H1 (cell line): ENCODE data around the gene ASAH2B. TPM values are rescaled to one million over a fixed set of nuclear protein-coding genes. Genes with fewer than 3 reads are reported as not detected.

Experiments
- CTCF ChIA-PET: fragments of 300-600 bp; sonication (Branson Sonifier 250); formaldehyde crosslinking; loops from one replicate; lab custom pipeline; 2021; ENCODE audit not compliant: partially characterized antibody; lab: Charles Lee
- POLR2A ChIA-PET: fragments of 300-600 bp; sonication (Branson Sonifier 250); formaldehyde crosslinking; loops from one replicate; lab custom pipeline; 2021; ENCODE audit warnings: inconsistent platforms; ENCODE audit not compliant: partially characterized antibody; lab: Charles Lee
- DNase-seq, 2 experiments: peaks; one replicate each; pipeline versions ENCODE4 v3.0.0 to v3.0.0-alpha.2; 2010 to 2022; ENCODE audit warnings: low spot score in 2 of 2, low read depth in 1 of 2, mixed read lengths in 1 of 2
- FAIRE-seq: peaks from 2 replicates; lab custom pipeline; 2011; peaks lifted over from hg19 to GRCh38; lab: Jason Lieb, UNC
- H2AFZ ChIP-seq: 2 replicates; pipeline ENCODE4 v1.8.1; 2012; ENCODE audit warnings: low read length, inconsistent platforms
- H2AK5ac ChIP-seq: 2 replicates; pipeline ENCODE4 v1.6.1; 2013; ENCODE audit warnings: low read depth, low read length
- H2BK120ac ChIP-seq: replicated peaks from 2 replicates; pipeline ENCODE3; 2013; ENCODE audit warnings: low read depth, low read length, inconsistent platforms
- H2BK12ac ChIP-seq: 2 replicates; pipeline ENCODE4 v1.6.1; 2013; ENCODE audit warnings: low read depth, low read length
- H2BK15ac ChIP-seq: 2 replicates; pipeline ENCODE4 v1.6.1; 2013; ENCODE audit warnings: low read length
- H2BK20ac ChIP-seq: 2 replicates; pipeline ENCODE4 v1.6.1; 2013; ENCODE audit warnings: low read length
- H2BK5ac ChIP-seq: 2 replicates; pipeline ENCODE4 v1.6.1; 2013; ENCODE audit warnings: low read depth, low read length
- H3K14ac ChIP-seq: 2 replicates; pipeline ENCODE4 v1.6.1; 2013; ENCODE audit warnings: inconsistent platforms; ENCODE audit not compliant: insufficient read length
- H3K18ac ChIP-seq: 2 replicates; pipeline ENCODE4 v1.6.1; 2013; ENCODE audit warnings: low read length; ENCODE audit errors: extremely low read depth
- H3K23ac ChIP-seq: 2 replicates; pipeline ENCODE4 v1.6.1; 2013; ENCODE audit warnings: inconsistent platforms; ENCODE audit not compliant: insufficient read length
- H3K23me2 ChIP-seq: 2 replicates; pipeline ENCODE4 v1.6.1; 2013; ENCODE audit warnings: low read depth, low read length
- H3K27ac ChIP-seq: 2 replicates; pipeline ENCODE4 v1.6.1; 2011; ENCODE audit warnings: low read depth, low read length, inconsistent platforms
- H3K27me3 ChIP-seq, 4 experiments: replicated peaks in 1 of 4; 1 replicate in 1 of 4; 2 replicates in 3 of 4; pipeline versions ENCODE4 v1.6.1 to v1.8.1; 2011 to 2013; ENCODE audit warnings: low read length in 3 of 4, mild to moderate bottlenecking in 3 of 4, inconsistent platforms in 2 of 4, mixed read lengths in 2 of 4, moderate library complexity in 1 of 4; ENCODE audit not compliant: control insufficient read depth in 3 of 4, insufficient read depth in 3 of 4; ENCODE audit errors: extremely low read depth in 1 of 4
- H3K36me3 ChIP-seq, 4 experiments: 2 replicates each; pipeline versions ENCODE4 v1.6.1 to v1.8.1; 2011 to 2013; ENCODE audit warnings: mild to moderate bottlenecking in 4 of 4, low read length in 3 of 4, moderate library complexity in 2 of 4, control low read depth in 1 of 4, inconsistent platforms in 1 of 4; ENCODE audit not compliant: insufficient read depth in 4 of 4, control insufficient read depth in 2 of 4
- H3K4ac ChIP-seq: replicated peaks from 2 replicates; pipeline ENCODE3; 2013; ENCODE audit warnings: low read length, low read depth, mixed read lengths, inconsistent platforms; ENCODE audit not compliant: insufficient read length
- H3K4me1 ChIP-seq, 4 experiments: replicated peaks in 1 of 4; 1 replicate in 1 of 4; 2 replicates in 3 of 4; pipeline versions ENCODE4 v1.6.1 to v1.8.1; 2011 to 2013; ENCODE audit warnings: low read length in 3 of 4, inconsistent platforms in 2 of 4, mixed read lengths in 1 of 4; ENCODE audit not compliant: insufficient read depth in 4 of 4, control insufficient read depth in 3 of 4
- H3K4me2 ChIP-seq, 2 experiments: 2 replicates each; pipeline versions ENCODE4 v1.6.1 to v1.8.1; 2011 to 2013; ENCODE audit warnings: low read depth in 2 of 2, low read length in 2 of 2, control low read depth in 1 of 2, inconsistent platforms in 1 of 2, mild to moderate bottlenecking in 1 of 2; ENCODE audit not compliant: insufficient read depth in 1 of 2
- H3K4me3 ChIP-seq, 4 experiments: fragments of 200-600, 300-600 bp in 1 of 4; sonication (generic), shearing (Covaris generic), sonication (Bioruptor Twin) in 1 of 4; 2 replicates each; pipeline versions ENCODE4 v1.5.1 to v1.8.1; 2011 to 2016; ENCODE audit warnings: low read length in 4 of 4, low read depth in 3 of 4, control low read depth in 2 of 4, inconsistent platforms in 2 of 4, mild to moderate bottlenecking in 2 of 4, mixed read lengths in 1 of 4, moderate library complexity in 1 of 4; ENCODE audit not compliant: insufficient read depth in 2 of 4; ENCODE audit errors: extremely low read depth in 1 of 4
- H3K56ac ChIP-seq: replicated peaks from 2 replicates; pipeline ENCODE3; 2013; ENCODE audit warnings: low read depth, mild to moderate bottlenecking, mixed read lengths, low read length, inconsistent platforms; ENCODE audit not compliant: insufficient read length
- H3K79me1 ChIP-seq: 2 replicates; pipeline ENCODE4 v1.6.1; 2013; ENCODE audit warnings: low read depth, low read length, control low read depth
- H3K79me2 ChIP-seq, 2 experiments: 2 replicates each; pipeline versions ENCODE4 v1.6.1 to v1.8.1; 2012 to 2013; ENCODE audit warnings: low read length in 2 of 2, mild to moderate bottlenecking in 2 of 2, inconsistent platforms in 1 of 2; ENCODE audit not compliant: insufficient read depth in 2 of 2, control insufficient read depth in 1 of 2
- H3K9ac ChIP-seq, 4 experiments: replicated peaks in 1 of 4; 1 replicate in 1 of 4; 2 replicates in 3 of 4; pipeline versions ENCODE4 v1.6.1 to v1.8.1; 2011 to 2013; ENCODE audit warnings: low read depth in 3 of 4, low read length in 3 of 4, control low read depth in 2 of 4, mild to moderate bottlenecking in 2 of 4, moderate library complexity in 2 of 4, inconsistent platforms in 1 of 4; ENCODE audit errors: extremely low read depth in 1 of 4
- H3K9me3 ChIP-seq, 2 experiments: 2 replicates each; pipeline versions ENCODE4 v1.6.1 to v1.8.1; 2012 to 2013; ENCODE audit warnings: mild to moderate bottlenecking in 2 of 2, moderate library complexity in 2 of 2, control low read depth in 1 of 2, inconsistent platforms in 1 of 2, low read depth in 1 of 2, low read length in 1 of 2, mixed read lengths in 1 of 2; ENCODE audit not compliant: insufficient read depth in 2 of 2
- H4K20me1 ChIP-seq, 2 experiments: replicated peaks in 1 of 2; 2 replicates each; pipeline versions ENCODE3 to v1.8.1; 2011 to 2013; ENCODE audit warnings: inconsistent platforms in 2 of 2, low read length in 2 of 2, mild to moderate bottlenecking in 1 of 2; ENCODE audit not compliant: insufficient read depth in 2 of 2, control insufficient read depth in 1 of 2
- H4K5ac ChIP-seq: 2 replicates; pipeline ENCODE4 v1.6.1; 2013; ENCODE audit warnings: low read length, low read depth, mixed read lengths, inconsistent platforms; ENCODE audit not compliant: insufficient read length
- H4K8ac ChIP-seq: 2 replicates; pipeline ENCODE4 v1.8.0; 2013; ENCODE audit warnings: mild to moderate bottlenecking, moderate library complexity, low read length, inconsistent platforms; ENCODE audit not compliant: insufficient read depth; ENCODE audit errors: extremely low read depth
- H4K91ac ChIP-seq: replicated peaks from 2 replicates; pipeline ENCODE3; 2013; ENCODE audit warnings: low read length, mixed read lengths, inconsistent platforms; ENCODE audit not compliant: insufficient read length
- CHD2 ChIP-seq: IDR thresholded peaks from 2 replicates; pipeline ENCODE4 v1.6.1; 2012; ENCODE audit warnings: low read length, improper control_type of control experiment
- FOSL1 ChIP-seq: IDR thresholded peaks from 2 replicates; pipeline ENCODE4 v1.6.1; 2011; ENCODE audit warnings: mild to moderate bottlenecking, low read depth, low read length, moderate library complexity; ENCODE audit not compliant: insufficient read depth
- GABPA ChIP-seq: IDR thresholded peaks from 2 replicates; pipeline ENCODE4 v1.6.1; 2011; ENCODE audit warnings: mild to moderate bottlenecking, low read length, moderate library complexity, borderline replicate concordance; ENCODE audit not compliant: insufficient read depth
- HDAC2 ChIP-seq, 2 experiments: fragments of 300-600 bp in 1 of 2; sonication (generic) in 1 of 2; IDR thresholded peaks; 2 replicates each; pipeline ENCODE4 v1.6.1; 2011 to 2012; ENCODE audit warnings: low read depth in 2 of 2, low read length in 2 of 2, mild to moderate bottlenecking in 2 of 2, moderate library complexity in 2 of 2, borderline replicate concordance in 1 of 2, inconsistent platforms in 1 of 2
- NANOG ChIP-seq: IDR thresholded peaks from 2 replicates; pipeline ENCODE4 v1.6.1; 2011; ENCODE audit warnings: low read length, low read depth, mild to moderate bottlenecking, inconsistent platforms; ENCODE audit not compliant: insufficient read depth, poor library complexity, severe bottlenecking
- SAP30 ChIP-seq: fragments of 300-600 bp; sonication (generic); IDR thresholded peaks from 2 replicates; pipeline ENCODE4 v1.7.1; 2012; ENCODE audit warnings: low read length, moderate library complexity, mild to moderate bottlenecking, inconsistent platforms; ENCODE audit not compliant: insufficient read depth, insufficient replicate concordance
- SIX5 ChIP-seq: IDR thresholded peaks from 2 replicates; pipeline ENCODE4 v1.6.1; 2011; ENCODE audit warnings: mild to moderate bottlenecking, low read depth, low read length
- WGBS, 2 experiments: shearing (Covaris generic) in 1 of 2; methylation state at CpG; one replicate each; pipeline versions ENCODE4 v1.1.6 to v1.1.7; 2013 to 2015; ENCODE audit warnings: low lambda C conversion rate in 2 of 2, mixed read lengths in 2 of 2, inconsistent platforms in 1 of 2, low coverage in 1 of 2, missing lambda C conversion rate in 1 of 2; ENCODE audit not compliant: insufficient replicate concordance in 2 of 2, insufficient coverage in 1 of 2, insufficient read length in 1 of 2; ENCODE audit errors: extremely low coverage in 1 of 2, missing lambda C conversion rate in 1 of 2; 5-methylcytosine and 5-hydroxymethylcytosine counted together
- polyA plus RNA-seq, 7 experiments: library from polyadenylated mRNA; depleted of rRNA in 3 of 7; stranded (reverse) in 5 of 7; unstranded in 2 of 7; fragments of >200 nt in 5 of 7; fragments of 200-250 nt in 2 of 7; gene quantifications; 1 replicate in 5 of 7; 2 replicates in 1 of 7; 4 replicates in 1 of 7; pipeline versions ENCODE4 v1.2.1 to v1.2.3, GENCODE V29; 2011 to 2013; ENCODE audit warnings: missing spikeins in 2 of 7, mixed read lengths in 2 of 7
- total RNA-seq: library from RNA; stranded (reverse); fragmentation: NEBNext Ultra II Directional; extraction: Animal tissue kit (Norgen Biotek cat#: 25700); gene quantifications from 2 replicates; pipeline ENCODE4 v1.2.1, GENCODE V29; 2021

ASAH2B gene
- total and polyA plus RNA-seq, 2 of the 8 experiments (the other 6 are each of a cell fraction or from before 2014, with no cell fraction given) = 3.6 to 4.7 TPM

DNA sequence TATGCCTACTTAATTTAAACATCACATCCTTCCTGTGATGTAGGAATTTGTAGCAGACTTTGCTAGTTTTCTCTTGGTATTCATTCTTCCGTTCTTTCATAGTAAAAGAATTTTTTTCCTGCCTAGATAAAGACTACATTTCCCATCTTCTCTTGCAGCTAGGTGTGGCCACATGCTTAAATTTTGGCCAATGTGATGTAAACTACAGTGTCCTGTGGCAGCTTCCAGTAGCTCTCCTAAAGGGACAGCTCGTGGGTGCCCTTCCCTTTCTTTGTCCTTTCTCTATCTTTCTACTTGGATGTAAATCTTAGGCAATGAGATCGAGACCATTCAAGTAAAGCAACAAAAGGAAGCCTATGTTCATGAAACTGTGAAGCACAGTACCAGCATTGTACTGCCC, 58.6 kb downstream of the ASAH2B start:
- no peak for FAIRE-seq
- ChIA-PET CTCF (interaction anchor here (0.7 kb wide), 1 partner anchor 95 kb away, joined by 3 read pairs; no protein-coding TSS in a partner anchor), POLR2A (interaction anchor here (0.6 kb wide), 1 partner anchor 15 kb away, joined by 3 read pairs; no protein-coding TSS in a partner anchor)
- no peaks in the 10 kb centered on the region for H3K79me1 ChIP-seq
- H3K23me2 ChIP-seq = no peaks in the 10 kb centered on the region
- no peak overlapping the region for H2BK120ac ChIP-seq
- H2BK15ac ChIP-seq = no peak overlapping the region
- no peak overlapping the region for H4K91ac ChIP-seq
- no peak overlapping the region for H3K4me2 ChIP-seq
- H4K8ac ChIP-seq = no peak overlapping the region
- no peak overlapping the region for H2AFZ ChIP-seq
- H3K56ac ChIP-seq = no peak overlapping the region
- H2BK12ac ChIP-seq = no peak overlapping the region
- H3K18ac ChIP-seq = no peak overlapping the region
- no peak overlapping the region for H3K14ac ChIP-seq
- H4K5ac ChIP-seq = no peak overlapping the region
- no peaks in the 10 kb centered on the region for H4K20me1 ChIP-seq
- H3K79me2 ChIP-seq = no peaks in the 10 kb centered on the region
- no peak overlapping the region for H3K23ac ChIP-seq
- no peak overlapping the region for H3K4me3 ChIP-seq
- no peaks in the 10 kb centered on the region for H3K4me1 ChIP-seq
- no peaks in the 10 kb centered on the region for H3K9me3 ChIP-seq
- H2BK5ac ChIP-seq = no peak overlapping the region
- TF ChIP-seq HDAC2 (IDR thresholded peaks at IDR 0.05; ENCODE audit: borderline replicate concordance in 1 of 2, low read depth in 2 of 2, low read length in 2 of 2) (no peak), GABPA (no peak), NANOG (no peak), CHD2 (no peak), SIX5 (no peak), SAP30 (no peak), FOSL1 (no peak)
- TF ChIP-seq, all 59 proteins: peak for 0
- Histone ChIP-seq H3K9ac (no peak overlapping the region), H3K4ac (no peak overlapping the region), H3K27ac (no peak overlapping the region), H3K27me3 (no peaks in the 10 kb centered on the region), H2BK20ac (no peak overlapping the region), H3K36me3 (no peaks in the 10 kb centered on the region), H2AK5ac (no peak overlapping the region)
- 79% methylated on average over 3 of the region's 3 CpGs; no CpG with 5 or more reads in 1 of the 2 experiments for WGBS, 2 experiments
- DNase-seq = no peak
